ENCODE measurements around the gene ANKRD28.

- TF ChIP-seq CTCF (conservative IDR thresholded peaks at IDR 0.05) (no peak), EZH2 (IDR thresholded peaks at IDR 0.05; ENCODE audit: low read depth) (no peak)
Measured at GRCh38 chr3:15649341-15649740, 148.4 kb downstream of the ANKRD28 start.
